Heart left ventricle (tissue), 16 donors: ENCODE measurements around the gene OMP. TPM values are rescaled to one million over a fixed set of nuclear protein-coding genes. Genes with fewer than 3 reads are reported as not detected.

ENCODE experiments used
- ATAC-seq, 4 donors: fragments of 200-7000 bp; cut with Tn5 transposase; one replicate each; pipeline ENCODE4 v1.9.1; 2020 to 2022; ENCODE audit warnings: moderate library complexity in 4 of 4, mild to moderate bottlenecking in 3 of 4, moderate number of reproducible peaks in 1 of 4
- DNase-seq, 5 donors: peaks; one replicate each; pipeline ENCODE4 v3.0.0-alpha.2; 2020
- H3K27ac ChIP-seq, 12 donors: fragments of 200-600 bp; sonication (generic) in 4 of 12; one replicate each; pipeline versions ENCODE4 v1.5.0 to v1.8.0; 2016 to 2022; ENCODE audit warnings: mild to moderate bottlenecking in 2 of 12
- H3K27me3 ChIP-seq, 9 donors: fragments of 200-600 bp; sonication (generic) in 2 of 9; one replicate each; pipeline versions ENCODE4 v1.5.1 to v1.8.0; 2016 to 2022; ENCODE audit warnings: mild to moderate bottlenecking in 3 of 9
- H3K36me3 ChIP-seq, 9 donors: fragments of 200-600 bp; sonication (generic) in 2 of 9; one replicate each; pipeline versions ENCODE4 v1.5.0 to v1.8.0; 2018 to 2022; ENCODE audit warnings: mild to moderate bottlenecking in 2 of 9
- H3K4me1 ChIP-seq, 12 donors: fragments of 200-600 bp; sonication (generic) in 4 of 12; one replicate each; pipeline versions ENCODE4 v1.5.0 to v1.8.0; 2016 to 2022; ENCODE audit warnings: mild to moderate bottlenecking in 3 of 12
- H3K4me3 ChIP-seq, 12 donors: fragments of 200-600 bp; sonication (generic) in 4 of 12; one replicate each; pipeline versions ENCODE4 v1.5.0 to v1.8.0; 2017 to 2022; ENCODE audit warnings: mild to moderate bottlenecking in 9 of 12, moderate library complexity in 4 of 12
- H3K9me3 ChIP-seq, 12 donors: fragments of 200-600 bp; sonication (generic) in 4 of 12; one replicate each; pipeline versions ENCODE4 v1.5.0 to v1.8.0; 2016 to 2022; ENCODE audit warnings: mild to moderate bottlenecking in 1 of 12
- POLR2A ChIP-seq, 2 donors: fragments of 450-650 bp; IDR thresholded peaks; one replicate each; pipeline ENCODE4 v1.6.1; 2017; ENCODE audit warnings: antibody characterized with exemption in 2 of 2, mild to moderate bottlenecking in 2 of 2, moderate library complexity in 2 of 2
- WGBS, 4 donors: extraction: QIAGEN DNeasy Blood & Tissue Kit in 2 of 4; methylation state at CpG; one replicate each; pipeline versions ENCODE4 v1.1.5 to v1.1.7; 2013 to 2018; 5-methylcytosine and 5-hydroxymethylcytosine counted together
- intact Hi-C, 10 donors: fragments of 100-400 bp; cut with DNase I; formaldehyde crosslinking; loops; one replicate each; pipeline versions ENCODE4 v1.11.1 to v1.14.2; 2022
- polyA plus RNA-seq, 2 donors: library from polyadenylated mRNA; stranded (reverse); fragments of 200-250 nt; gene quantifications; one replicate each; pipeline ENCODE4 v1.2.3, GENCODE V29; 2013
- total RNA-seq, 9 donors: library from RNA; depleted of rRNA in 2 of 9; stranded (reverse); fragments of >200 nt in 2 of 9; fragmentation: NEBNext Ultra II Directional in 3 of 9; extraction: Animal tissue kit (Norgen Biotek cat#: 25700) in 3 of 9; gene quantifications; one replicate each; pipeline versions ENCODE4 v1.1.0 to v1.2.4, GENCODE V29; 2016 to 2023
- TF ChIP-seq, protein P1 (sequence below), 12 donors: fragments of 200-600 bp; sonication (generic) in 4 of 12; IDR thresholded peaks; one replicate each; pipeline versions ENCODE4 v1.5.0 to v1.8.0; 2018 to 2022; ENCODE audit warnings: antibody characterized with exemption in 12 of 12, mild to moderate bottlenecking in 5 of 12
- donor health status: ischemic (EF 13 %, LVEDD 7.1; RV severe dilation, severe dysfunction).
- donor health status: healthy with polysubstance abuse.
- donor health status: DM: no; HTN: yes; CAD: no.
- donor health status: DM: no; HTN: no; CAD: no.
- donor health status: ischemic (EF 25% LVEDD 6.9; RV normal size, moderate dysfunction).
- donor health status: ischemic (EF 25% LVEDD 5.7; RV mildly dilated, moderate dysfunction).
- donor health status: healthy.
- donor health status: DM: yes; HTN: yes; CAD: no.
- donor health status: ischemic (EF 35%, LVEDD 5.7; RV mildly dilated, moderate dysfunction).
- donor health status: nonischemic (EF 11% LVEDD 7.7; RV severe dilation, severe dysfunction).
- donor health status: DM: yes; HTN: yes; CAD: no.
- donor health status: PGD.
- donor health status: ischemic (EF 29% LVEDD 5.4; RV normal size, mild dysfunction).
- donor health status: nonischemic (EF 23%, LVEDD 6.1; RV moderate dilation, normal function).

The OMP gene
- total and polyA plus RNA-seq, 11 donors: not detected

DNA sequence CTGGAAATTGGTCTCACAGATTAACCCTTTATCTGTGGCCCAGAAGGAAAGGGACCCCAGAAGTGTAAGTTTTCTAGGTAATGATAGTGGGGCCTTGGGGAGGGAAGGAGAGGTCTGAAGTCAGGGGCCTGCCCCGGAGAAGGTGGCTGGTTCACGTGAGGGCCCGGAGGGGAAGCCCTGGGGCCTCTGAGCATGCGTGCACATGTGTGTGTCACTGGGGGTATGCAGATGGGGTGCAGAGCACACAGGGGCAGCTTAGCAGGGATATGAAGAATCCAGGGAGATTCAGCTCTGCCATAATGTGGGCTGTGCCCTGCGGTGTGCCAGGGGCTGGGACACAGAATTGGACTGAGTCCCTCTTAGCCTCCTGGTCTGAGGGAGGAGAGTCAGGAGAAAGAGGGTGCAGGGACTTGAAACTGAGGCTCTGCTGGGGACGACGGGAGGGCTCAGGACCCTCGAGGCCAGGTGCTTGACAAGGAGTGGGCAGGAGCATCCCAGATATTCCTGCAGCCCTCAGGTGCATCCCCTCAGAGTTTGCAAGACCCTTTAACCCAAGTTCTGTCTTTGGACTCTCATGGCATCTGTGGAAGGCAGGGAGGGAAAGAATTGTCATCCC is 40.9 kb downstream of the OMP start:
- no peaks in the 10 kb centered on the region for H3K9me3 ChIP-seq
- peaks cover 0 to 4% (median 0%) of the 10 kb centered on the region in 9 donors for H3K27me3 ChIP-seq
- intact Hi-C loops: no loop called here
- 93 to 97% (median 95%) methylated on average over 8 of the region's 8 CpGs for WGBS, 4 donors
- DNase-seq (peak in 1 of 5 donors; percentile 33), ATAC-seq (no peak)
- no peak overlapping the region for H3K4me3 ChIP-seq
- no peak overlapping the region for H3K27ac ChIP-seq
- no peaks in the 10 kb centered on the region for H3K36me3 ChIP-seq
- H3K4me1 ChIP-seq: peaks cover 0 to 30% (median 17%) of the 10 kb centered on the region in 12 donors
- no peak for TF ChIP-seq POLR2A (IDR thresholded peaks at IDR 0.05)
- TF ChIP-seq, protein P1, sequence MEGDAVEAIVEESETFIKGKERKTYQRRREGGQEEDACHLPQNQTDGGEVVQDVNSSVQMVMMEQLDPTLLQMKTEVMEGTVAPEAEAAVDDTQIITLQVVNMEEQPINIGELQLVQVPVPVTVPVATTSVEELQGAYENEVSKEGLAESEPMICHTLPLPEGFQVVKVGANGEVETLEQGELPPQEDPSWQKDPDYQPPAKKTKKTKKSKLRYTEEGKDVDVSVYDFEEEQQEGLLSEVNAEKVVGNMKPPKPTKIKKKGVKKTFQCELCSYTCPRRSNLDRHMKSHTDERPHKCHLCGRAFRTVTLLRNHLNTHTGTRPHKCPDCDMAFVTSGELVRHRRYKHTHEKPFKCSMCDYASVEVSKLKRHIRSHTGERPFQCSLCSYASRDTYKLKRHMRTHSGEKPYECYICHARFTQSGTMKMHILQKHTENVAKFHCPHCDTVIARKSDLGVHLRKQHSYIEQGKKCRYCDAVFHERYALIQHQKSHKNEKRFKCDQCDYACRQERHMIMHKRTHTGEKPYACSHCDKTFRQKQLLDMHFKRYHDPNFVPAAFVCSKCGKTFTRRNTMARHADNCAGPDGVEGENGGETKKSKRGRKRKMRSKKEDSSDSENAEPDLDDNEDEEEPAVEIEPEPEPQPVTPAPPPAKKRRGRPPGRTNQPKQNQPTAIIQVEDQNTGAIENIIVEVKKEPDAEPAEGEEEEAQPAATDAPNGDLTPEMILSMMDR (IDR thresholded peaks at IDR 0.05): no peak

DNA sequence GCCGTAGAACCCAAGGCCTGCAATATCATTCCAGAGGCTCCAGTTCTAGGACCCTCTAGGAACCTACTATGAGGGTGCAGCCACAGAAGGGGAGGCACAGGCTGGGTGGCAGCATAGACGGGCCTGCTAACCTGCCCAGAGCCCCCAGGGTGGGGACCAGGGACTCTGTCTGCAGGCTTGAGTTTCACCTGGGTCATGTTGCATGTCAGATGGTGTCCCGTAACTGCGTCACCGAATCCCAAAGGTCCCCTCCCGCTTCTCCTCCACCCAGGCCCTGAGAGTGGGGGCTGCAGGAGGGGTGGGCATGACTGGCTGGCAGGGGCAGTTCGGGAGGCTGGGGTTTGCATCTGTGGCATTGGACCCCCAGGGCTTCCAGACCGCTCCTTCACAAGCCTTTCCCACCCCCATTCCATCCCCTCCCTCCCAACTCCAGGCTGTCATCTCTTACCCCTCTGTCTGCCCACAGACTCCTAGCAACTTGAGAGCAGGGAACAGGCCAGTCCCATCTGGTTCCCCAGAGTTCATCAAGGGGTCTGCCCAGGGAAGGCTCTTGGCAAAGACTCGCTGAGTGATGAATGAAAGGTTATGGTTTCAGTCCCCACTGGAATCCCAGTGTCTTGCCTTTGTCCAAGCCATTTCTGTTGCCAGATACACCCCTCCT is 41.7 kb downstream of the OMP start:
- 94 to 95% (median 94%) methylated on average over 7 to 9 of the region's 9 CpGs for WGBS, 4 donors
- DNase-seq: no peak
- peaks cover 0 to 2% (median 0%) of the 10 kb centered on the region in 9 donors for H3K27me3 ChIP-seq
- H3K36me3 ChIP-seq: no peaks in the 10 kb centered on the region
- TF ChIP-seq, protein P1 (IDR thresholded peaks at IDR 0.05): no peak
- no peak for TF ChIP-seq POLR2A (IDR thresholded peaks at IDR 0.05)
- intact Hi-C loops: no loop called here
- H3K4me3 ChIP-seq: no peak overlapping the region
- no peak overlapping the region for H3K27ac ChIP-seq
- no peaks in the 10 kb centered on the region for H3K9me3 ChIP-seq
- H3K4me1 ChIP-seq: peaks cover 0 to 22% (median 13%) of the 10 kb centered on the region in 12 donors
- no peak for ATAC-seq

- WGBS, 4 donors: 82 to 88% (median 85%) methylated on average over 7 of the region's 7 CpGs
- Histone ChIP-seq H3K9me3 (no peaks in the 10 kb centered on the region), H3K4me3 (no peak overlapping the region), H3K27ac (no peak overlapping the region), H3K27me3 (peaks cover 0 to 2% (median 0%) of the 10 kb centered on the region in 9 donors), H3K36me3 (no peaks in the 10 kb centered on the region), H3K4me1 (peaks cover 0 to 16% (median 9%) of the 10 kb centered on the region in 12 donors)
- intact Hi-C loops: no loop called here
- TF ChIP-seq POLR2A (IDR thresholded peaks at IDR 0.05): no peak
- TF ChIP-seq, protein P1 (IDR thresholded peaks at IDR 0.05): no peak
- no peak for ATAC-seq
- no peak for DNase-seq
These were observed 42.3 kb downstream of the OMP start for GRCh38 chr11:77144857-77145428.

DNA sequence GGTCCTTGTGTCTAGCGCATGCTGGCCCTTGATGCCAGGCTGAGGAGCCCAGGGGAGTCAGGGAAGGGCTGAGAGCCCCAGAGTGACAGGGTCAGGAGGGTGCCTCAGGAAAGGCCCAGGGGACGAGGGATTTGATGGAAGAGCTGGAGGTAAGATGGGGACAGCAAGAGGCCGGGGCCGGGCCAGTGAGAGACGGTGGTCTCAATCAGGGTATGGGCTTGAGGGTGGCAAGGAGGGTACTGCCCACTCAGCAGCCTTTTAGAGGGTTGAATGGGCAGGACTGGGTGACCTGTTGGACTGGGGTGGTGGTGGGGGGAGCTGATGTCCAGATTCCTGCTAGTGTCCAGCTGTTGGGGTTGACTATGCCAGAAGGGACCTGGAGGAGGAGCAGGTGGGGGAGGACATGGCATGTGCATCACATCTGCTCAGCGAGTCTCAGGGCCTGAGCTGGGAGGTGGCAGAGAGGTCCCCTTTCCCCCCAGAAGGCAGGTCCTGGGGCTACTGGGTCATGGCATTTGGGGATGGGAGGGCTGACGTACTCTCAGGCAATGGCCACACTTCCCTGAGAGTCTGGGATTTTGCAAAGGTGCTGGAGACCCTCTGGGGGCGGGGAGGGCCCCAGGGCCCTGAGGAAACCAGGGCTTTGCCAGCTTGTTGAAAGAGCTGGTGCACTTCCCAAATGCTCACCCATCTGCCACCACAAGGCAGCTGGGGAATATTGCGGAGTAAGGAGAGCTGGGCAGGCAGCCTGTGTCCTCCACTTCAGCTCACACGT is 43.8 kb downstream of the OMP start:
- TF ChIP-seq, protein P1 (IDR thresholded peaks at IDR 0.05): no peak
- no peak for TF ChIP-seq POLR2A (IDR thresholded peaks at IDR 0.05)
- intact Hi-C loops: no loop called here
- no peak for DNase-seq
- H3K4me1 ChIP-seq: peaks cover 0 to 5% (median 0%) of the 10 kb centered on the region in 12 donors
- peaks cover 0 to 2% (median 0%) of the 10 kb centered on the region in 9 donors for H3K27me3 ChIP-seq
- no peak for ATAC-seq
- no peaks in the 10 kb centered on the region for H3K9me3 ChIP-seq
- no peak overlapping the region for H3K4me3 ChIP-seq
- H3K27ac ChIP-seq: no peak overlapping the region
- WGBS, 4 donors: 86 to 90% (median 89%) methylated on average over 9 to 10 of the region's 10 CpGs
- no peaks in the 10 kb centered on the region for H3K36me3 ChIP-seq
